Pons (tissue), 1 donor: ENCODE results near the gene PELI3.
A peak's percentile ranks its signal among the peaks of the same experiment; 100 is the strongest.

Experiments used
- DNase-seq: peaks from one replicate; pipeline ENCODE4 v3.0.0-alpha.2; 2016; ENCODE audit warnings: low spot score

The PELI3 gene

DNA sequence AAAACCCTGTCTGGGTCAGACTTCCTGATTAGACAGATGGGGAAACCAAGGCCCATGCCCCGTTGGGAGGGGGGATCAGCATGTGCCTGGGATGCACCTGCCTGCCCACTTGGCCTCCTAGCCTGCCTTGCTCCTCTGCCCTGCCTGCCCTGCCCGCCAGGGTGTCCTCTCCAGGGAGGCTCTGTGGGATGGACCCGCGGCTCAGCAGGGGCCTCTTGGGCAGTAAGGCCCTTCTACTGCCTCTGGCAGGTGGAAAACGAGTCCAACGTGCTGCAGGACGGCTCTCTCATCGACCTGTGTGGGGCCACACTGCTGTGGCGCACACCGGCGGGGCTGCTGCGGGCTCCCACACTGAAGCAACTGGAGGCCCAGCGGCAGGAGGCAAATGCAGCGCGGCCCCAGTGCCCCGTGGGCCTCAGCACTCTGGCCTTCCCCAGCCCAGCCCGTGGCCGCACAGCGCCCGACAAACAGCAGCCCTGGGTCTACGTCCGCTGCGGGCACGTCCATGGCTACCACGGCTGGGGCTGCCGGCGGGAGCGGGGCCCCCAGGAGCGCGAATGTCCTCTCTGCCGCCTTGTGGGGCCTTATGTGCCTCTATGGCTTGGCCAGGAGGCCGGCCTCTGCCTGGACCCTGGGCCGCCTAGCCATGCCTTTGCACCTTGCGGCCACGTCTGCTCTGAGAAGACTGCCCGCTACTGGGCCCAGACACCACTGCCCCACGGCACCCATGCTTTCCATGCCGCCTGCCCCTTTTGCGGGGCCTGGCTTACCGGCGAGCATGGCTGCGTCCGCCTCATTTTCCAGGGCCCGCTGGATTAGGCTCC, 8.9 kb downstream of the PELI3 start:
- no peak for DNase-seq

DNA sequence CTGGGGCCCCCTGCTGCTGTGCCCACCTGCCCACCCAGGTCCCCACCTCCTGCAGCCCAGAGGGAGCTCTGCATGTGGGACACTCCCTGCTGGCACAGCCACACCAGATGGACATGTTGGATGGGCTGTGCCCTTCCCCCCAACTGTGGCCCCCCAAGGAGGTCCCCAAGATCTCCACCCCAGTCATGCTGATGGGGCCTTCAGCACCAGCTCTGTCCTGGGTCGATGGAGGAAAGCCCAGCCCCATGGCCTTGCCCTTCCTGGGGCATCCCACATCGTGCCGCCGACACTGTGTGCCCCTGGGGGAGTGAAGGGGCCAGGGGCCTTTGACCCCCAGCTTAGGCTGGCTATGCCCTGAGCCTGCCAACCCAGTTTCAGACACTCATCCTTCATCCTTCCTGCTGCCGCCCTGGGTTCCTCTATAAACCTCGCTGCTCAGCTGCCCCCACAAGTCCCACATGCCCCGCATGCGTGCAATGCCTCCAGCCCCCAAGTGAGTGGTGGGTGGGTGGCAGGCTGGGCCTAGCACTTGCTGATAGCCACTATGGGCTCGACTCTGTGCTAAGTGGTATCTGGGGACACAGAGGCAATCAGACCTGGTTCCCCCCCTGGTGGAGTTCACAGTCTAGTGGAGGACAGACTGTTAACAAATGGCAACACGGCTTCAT, 9.6 kb downstream of the PELI3 start:
- no peak for DNase-seq

DNA sequence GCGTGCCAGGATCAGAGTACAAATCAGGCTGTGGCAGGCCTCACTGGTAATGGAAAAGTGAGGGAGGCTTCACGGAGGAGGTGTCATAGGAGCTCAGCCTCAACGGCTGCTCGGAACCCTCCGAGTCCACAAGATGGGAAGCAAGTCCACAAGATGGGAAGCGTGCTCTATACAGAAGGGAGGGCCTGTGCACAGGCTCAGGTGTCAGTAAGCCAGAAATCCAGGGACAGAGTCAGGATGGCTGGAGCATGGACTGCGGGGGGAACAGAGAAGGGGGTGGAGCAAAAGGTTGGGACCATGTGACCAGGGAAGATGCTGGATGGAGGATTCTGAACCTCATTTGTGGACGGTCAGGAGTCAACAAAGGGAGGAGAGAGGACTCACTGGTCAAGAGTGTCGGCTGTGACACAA, 10.1 kb downstream of the PELI3 start:
- DNase-seq, result peak; percentile 6

DNA sequence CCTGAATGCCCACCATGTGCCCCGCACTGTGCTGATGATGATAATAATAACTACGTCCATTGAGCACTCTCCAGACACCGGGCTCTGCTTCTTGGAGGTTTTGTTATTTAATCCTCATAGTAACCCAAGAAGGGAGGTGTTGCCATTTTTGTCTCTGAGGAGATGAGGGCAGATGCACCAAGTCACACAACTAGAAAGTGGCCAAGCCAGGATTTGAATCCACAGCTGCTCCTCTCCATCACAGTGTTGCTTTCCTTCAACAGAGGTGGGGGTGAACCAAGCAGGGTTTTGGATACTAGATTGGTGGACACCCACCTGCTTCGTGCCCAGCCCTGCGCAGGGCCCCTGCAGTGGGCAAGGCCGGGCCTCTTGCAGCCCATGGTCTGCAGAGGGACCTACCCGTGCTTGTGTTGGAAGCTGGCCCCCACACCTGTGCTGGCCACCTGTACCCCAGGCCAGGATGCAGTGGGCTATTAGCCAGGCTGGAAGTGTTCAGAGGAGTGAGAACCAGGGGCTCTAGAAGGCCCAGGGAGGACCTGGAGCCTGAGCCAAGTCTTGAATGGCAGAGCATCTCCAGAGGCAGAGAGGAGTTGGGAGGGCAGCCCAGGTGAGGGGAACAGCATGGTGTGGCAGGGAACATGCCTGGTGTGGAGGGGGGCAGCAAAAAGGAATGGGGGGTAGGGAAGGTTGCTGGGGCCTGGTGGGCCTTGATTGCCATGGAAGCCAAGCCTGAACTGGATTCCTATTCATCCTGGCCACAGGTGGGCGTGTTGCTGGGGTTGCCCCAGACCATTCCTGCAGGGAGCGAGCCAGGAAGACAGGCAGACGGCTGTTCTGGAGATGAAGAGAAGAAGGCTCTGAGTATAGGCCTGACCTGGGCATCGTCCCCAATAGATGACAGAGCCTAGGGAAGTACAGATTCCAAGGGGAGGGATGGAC, 10.8 kb downstream of the PELI3 start:
- no peak for DNase-seq

DNA sequence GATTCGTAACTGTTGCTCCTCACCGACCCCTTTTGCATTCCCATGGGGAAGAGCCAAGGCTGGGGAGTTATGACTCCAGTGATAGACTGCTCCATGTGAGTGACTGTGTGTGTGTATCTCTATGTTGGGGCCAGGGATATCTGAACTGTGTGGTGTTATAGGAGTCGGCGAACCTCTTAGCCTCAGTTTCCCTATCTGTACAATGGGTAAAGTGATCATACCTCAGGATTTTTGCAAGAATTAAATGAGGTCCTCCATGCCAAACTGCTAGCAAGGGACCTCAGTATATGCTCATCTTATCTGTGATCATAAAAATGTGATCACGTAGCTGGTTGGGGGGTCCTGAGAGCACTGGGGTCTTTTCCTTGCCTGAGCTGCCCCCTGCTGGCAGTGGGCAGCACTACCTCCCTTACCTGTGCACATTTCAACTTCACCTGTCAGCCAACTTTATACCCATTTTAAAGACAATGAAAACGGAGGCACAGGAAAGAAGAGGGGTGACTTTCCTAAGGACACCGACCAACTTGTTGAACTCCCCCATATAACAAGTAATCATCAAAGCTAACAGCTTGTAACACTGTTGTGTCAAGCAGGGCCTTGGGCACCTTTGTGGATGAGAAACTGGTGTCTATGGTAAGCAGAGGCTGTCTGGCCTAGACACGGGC, 12.2 kb downstream of the PELI3 start:
- DNase-seq, result no peak

DNA sequence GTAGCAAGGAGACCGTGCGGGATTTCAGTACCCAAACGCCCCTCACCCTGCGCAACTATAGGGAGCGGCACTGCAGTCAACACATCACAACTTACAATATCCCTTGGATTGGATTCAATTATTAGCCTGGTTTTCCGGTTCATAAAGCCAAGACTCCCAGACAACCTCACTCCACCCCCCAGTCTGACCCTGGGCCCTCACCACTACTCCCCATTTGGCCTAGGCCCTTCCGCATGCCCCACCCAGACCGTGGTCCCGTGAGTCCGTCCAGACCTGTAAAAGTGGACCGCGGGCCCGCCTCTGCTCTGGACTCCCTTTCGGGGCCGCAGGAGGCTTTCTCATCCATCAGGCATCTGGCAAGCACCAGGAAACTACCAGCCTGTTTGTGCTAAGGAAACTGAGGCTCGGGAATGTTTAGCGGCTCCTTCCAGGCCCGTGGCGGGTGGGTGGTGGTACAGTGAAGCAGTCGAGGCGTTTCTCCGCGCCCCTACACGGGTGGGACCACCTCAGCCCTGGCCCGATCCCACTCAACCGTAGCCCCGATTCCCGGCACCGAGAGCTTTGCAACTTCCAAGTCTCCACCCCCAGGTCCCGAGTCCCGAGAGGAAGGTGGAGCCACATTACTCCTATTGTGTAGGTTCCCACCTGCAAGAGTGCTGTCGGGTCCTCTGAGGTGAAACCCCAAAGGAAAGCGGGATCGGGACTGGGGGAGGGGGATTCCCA, 12.8 kb downstream of the PELI3 start:
- DNase-seq, result peak; percentile 20

DNA sequence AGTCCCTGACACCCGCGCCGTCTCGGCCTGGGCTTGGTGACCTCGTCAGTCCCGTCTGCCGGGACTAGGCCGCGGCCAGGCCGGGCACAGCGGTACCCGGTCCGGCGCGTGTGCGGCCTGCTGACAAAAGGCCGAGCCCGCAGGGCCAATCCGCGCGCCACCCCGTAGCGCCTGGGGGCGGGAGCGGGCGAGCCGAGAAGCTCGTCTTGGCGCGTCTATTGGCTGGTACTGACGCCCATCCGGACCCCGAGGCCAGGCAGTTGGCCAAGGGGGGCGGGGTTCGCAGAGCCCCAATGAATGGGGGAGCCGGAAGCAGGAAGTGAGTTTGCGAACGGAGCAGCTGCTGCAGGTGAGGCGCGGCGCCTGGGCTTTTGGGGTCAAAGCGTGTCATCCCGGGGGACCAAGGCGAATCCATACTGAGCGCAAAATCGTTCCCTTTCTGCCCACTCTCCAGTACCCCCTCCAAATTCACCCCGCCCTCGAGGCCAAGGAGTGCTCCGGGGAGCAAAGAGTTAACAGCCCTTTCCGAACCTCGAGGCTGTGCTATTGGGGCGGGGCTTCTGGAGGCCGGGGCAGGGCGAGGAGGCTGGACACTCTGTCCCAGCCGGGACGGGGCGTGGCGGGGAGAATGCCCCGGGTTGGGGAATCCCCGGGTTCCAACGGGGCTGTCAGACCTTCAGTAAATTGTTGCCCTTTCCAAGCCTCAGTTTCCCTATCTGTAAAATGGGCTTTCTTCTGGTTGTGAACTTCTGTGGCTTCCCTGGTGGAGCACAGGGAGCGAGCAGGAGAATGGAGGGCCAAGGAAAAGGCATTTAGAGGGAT, 13.6 kb downstream of the PELI3 start, which contains the start of gene DPP3:
TSS of gene DPP3 (plus strand) at position 318 of the 822 bp plus-strand sequence. CDS start 1,767 bp downstream, outside the sequence.
- DNase-seq, result peak; percentile 95

DNA sequence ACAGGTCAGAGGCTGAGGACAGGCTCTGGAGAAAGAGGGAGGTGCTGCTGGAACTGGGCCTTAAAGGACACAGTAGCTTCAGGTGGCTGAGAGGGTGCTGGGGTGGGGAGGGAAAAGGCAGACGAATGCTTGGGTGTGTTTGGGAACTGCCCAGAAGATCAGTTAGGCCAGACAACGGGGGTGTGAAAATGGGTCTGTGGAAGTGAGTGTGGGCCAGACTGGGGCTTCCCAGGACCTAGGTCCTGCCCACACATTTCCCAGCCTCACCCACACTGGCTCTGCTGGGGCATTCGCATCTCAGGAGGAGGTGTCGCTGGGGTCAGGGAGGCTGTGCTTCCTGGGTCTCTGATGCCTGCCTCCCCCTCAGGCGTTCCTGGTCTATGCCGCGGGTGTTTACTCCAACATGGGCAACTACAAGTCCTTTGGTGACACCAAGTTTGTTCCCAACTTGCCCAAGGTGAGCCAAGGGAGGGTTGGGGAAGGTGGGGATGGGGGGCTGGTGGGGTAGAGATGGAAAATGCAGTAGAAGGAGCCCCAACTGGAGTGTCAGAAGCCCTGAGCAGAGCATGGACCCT, 18.2 kb downstream of the PELI3 start:
- DNase-seq, result no peak

DNA sequence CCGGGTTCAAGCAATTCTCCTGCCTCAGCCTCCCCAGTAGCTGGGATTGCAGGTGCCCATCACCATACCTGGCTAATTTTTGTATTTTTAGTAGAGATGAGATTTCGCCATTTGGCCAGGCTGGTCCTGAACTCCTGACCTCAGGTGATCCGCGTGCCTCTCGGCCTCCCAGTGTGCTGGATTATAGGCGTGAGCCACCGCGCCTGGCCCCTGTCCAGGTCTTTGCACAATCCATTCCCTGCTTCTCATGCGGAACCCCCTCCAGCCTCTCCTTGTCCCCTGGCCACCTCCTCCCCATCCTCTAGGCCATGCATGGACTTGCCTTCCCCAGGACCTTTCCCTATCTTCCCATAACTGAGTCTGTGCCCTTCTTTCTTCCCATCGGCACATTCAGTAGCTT, 22.3 kb downstream of the PELI3 start:
- DNase-seq, result no peak

DNA sequence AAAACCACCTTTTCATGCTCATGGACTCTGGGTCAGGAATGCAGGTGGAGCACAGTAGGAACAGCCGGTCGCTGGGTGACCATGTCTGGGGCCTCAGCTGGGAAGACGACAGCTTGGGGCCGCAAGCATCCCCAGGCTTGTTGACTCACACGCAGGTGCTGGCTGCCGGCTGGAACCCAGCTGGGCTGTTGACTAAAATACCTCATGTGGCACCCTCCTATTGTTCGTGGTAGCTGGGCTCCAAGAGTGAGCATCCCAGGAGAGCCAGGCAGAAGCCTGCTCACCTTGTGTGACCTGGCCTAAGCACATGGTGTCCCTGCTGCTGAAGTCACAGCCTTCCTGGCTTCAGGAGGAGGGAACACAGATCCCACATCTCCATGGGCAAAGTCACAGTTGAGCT, 22.9 kb downstream of the PELI3 start:
- no peak for DNase-seq

DNA sequence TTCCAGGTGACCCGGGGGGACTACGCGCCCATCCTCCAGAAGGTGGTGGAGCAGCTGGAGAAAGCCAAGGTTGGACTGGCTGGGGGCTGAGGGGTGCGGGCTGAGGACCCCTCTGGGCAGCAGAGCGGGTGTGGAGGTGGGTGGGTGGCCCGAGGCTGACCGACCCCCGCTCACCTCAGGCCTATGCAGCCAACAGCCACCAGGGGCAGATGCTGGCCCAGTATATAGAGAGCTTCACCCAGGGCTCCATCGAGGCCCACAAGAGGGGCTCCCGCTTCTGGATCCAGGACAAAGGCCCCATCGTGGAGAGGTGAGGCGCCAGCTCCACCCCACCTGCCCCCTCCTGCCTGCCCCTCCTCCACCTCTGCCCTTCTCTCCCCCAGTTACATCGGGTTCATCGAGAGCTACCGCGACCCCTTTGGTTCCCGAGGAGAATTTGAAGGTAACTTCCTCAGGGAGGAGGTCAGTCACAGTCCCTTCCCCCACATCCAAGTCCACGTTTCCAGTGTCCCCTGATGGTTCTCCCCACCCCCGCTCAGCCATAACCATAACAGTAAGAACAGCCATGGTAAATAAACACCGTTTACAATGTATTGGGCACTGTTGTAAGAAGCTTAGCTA, 24.7 kb downstream of the PELI3 start:
- no peak for DNase-seq

DNA sequence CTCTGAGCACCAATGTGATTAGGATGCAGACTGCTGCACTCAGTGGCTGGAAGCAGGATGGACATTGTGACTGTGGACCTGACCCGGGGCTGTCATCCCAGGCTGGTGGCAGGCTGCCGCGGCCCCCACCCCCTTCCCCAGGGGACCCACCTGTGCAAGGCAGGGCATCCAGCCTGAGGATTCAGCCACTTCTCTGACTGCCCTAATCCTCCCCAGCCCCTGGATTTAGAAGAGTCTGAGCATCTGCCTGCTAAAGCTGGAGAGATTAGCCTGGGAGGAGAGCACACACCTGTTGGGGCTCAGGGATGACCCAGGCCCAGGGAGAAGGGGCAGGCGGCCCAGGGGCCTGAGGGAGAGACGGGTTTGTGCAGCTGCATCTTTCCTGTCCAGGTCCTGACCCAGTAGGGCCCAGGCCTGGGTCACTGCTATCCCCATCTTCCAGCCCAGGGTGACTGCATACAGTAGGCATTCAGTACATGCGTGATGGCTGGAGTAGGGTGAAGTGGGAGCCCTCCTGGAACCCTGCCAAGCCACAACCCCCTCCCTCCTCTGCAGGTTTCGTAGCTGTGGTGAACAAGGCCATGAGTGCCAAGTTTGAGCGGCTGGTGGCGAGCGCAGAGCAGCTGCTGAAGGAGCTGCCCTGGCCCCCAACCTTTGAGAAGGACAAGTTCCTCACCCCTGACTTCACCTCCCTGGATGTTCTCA, 25.6 kb downstream of the PELI3 start:
- DNase-seq, result no peak

DNA sequence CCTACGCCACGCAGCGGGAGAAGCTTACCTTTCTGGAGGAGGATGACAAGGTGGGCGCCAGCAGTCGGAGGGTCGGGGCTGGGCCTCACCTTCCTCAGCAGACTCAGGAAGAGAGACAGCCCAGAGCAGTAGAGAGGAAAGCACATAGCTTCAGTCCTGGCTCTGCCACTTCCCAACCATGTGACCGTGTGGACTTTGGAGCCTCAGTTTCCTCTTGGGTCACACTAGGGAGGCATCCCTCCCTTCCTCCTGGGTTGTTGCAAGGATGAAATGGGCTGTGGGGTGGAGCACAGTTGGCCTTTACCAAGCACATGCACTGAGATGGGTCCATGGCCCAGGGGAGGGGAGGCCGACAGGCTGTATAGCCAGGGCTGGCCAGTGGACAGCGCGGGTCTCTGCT, 26.4 kb downstream of the PELI3 start:
- DNase-seq, result no peak

DNA sequence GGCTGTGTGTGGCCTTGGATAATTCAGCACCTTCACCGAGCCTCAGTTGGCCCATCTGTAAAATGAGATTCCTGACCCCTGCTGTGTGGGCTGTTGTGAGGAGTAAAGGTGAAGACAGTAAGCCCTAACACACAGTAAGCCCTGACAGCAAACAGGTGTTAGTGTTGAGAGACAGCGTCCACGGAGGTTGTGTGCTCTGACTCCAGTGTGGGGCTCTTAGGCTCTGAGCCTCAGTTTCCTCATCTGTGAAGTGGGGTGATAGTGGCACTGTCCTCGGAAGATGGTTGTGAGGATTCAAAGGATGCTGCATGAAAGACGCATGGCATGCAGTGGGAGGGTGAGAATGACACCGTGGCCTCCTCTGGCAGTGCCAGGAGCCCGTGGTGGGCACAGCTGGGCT, 27.8 kb downstream of the PELI3 start:
- no peak for DNase-seq

DNA sequence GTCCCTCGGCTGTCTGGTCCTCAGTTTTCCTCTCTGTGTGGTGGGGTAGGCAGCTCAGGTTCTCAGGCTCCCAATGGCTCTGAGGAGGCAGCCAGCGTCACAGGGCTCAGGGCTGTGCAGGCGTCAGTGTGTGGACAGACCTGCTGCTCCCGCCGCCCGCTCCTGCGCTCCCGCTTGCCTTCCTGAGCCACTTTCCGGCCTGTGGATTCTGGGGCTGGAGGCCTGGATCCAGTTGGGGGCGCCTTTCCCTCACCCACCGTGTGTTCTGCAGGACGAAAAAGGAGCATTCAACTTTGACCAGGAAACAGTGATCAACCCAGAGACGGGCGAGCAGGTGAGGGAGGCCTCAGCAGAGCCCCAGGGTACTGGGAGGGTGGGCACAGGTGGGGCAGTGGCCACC, 28.2 kb downstream of the PELI3 start:
- no peak for DNase-seq

DNA sequence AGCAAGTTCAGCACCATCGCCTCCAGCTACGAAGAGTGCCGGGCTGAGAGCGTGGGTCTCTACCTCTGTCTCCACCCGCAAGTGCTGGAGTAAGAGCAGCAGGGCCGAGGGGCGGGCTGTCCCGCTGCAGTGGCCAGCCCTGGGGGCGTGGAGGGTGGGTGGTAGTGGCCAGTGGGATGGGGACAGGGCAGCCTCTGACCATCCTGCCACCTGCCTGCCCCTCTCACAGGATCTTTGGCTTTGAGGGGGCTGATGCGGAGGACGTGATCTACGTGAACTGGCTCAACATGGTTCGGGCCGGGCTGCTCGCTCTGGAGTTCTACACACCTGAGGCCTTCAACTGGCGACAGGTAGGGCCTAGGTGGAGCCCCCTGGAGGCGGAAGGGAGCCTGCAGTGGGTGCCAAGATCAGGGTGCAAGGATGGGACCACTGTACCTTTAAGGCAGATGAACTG, 28.7 kb downstream of the PELI3 start:
- DNase-seq, result no peak

DNA sequence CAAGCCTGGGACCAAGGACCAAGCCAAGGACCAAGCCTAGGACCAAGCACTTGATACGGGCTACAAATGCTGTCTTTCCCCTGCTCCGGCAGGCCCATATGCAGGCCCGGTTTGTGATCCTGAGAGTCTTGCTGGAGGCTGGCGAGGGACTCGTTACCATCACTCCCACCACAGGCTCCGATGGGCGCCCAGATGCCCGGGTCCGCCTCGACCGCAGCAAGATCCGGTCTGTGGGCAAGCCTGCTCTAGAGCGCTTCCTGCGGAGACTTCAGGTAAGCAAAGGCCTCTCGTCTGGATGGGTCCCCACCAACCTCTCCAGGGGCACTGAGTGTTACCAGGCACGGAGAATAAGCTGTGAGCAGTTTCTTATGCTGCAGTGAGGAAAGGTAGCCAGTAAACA, 30.5 kb downstream of the PELI3 start:
- DNase-seq, result no peak

DNA sequence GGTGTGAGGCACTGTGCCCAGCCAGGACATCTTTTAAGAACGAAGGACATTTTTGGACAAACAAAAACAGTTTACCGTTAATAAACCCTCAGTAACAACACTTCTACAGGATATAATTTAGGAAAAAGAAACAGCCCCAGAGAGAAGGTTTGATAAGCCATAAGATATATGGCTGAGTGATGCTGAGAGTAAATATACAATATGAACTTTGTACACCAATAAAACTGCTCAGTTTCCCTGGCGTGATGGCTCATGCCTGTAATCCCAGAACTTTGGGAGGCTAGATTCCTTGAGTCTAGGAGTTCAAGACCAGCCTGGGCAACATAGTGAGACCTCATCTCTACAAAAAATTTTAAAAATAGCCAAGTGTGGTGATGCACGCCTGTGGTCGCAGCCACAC, 31.8 kb downstream of the PELI3 start:
- no peak for DNase-seq
